ENCODE measurements around the gene VAMP4. TPM values are rescaled to one million over a fixed set of nuclear protein-coding genes. Genes with fewer than 3 reads are reported as not detected.
A peak's percentile ranks its signal among the peaks of the same experiment; 100 is the strongest.

The VAMP4 gene
- total RNA-seq, 1 donor from 2014 or later = 5.0 TPM

DNA sequence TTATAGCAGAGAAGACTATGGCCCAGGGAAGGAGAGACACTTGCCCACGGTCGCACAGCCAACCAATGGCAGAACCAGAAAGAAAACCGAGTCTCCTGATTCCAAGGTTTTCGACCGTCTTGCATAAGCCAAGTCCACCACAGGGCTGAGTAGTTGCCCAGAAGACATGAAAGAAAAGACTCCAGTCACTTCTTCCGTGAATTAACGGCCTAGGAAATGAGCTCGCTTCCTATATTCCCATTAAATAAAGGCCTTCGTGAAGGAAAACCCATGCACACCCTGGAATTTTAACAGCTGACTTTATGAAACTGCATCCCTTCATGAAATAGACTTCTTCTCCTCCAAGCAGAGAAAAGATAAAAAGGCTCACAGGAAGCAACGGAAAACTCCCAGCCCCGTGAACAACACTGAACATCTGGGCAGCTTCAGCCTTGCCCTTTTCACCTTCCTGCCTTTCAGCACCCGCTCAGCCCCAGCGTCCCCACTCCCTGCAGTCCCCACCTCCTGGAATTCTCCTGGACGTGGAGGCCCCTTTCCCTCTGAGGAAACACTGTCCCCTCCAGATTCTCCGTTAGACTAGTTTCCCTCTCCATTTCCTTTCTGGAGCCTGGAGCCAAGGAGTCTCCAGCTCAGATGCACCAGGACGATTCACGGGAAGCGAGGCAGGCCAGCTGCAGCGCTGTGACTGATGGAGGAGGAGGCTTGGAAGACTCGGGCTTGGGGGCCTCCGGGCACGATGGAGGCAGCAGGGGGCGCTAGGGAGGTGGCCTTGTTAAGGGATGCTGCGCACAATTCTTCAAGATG, 86.7 kb downstream of the VAMP4 start:
- TF ChIP-seq, protein P1, sequence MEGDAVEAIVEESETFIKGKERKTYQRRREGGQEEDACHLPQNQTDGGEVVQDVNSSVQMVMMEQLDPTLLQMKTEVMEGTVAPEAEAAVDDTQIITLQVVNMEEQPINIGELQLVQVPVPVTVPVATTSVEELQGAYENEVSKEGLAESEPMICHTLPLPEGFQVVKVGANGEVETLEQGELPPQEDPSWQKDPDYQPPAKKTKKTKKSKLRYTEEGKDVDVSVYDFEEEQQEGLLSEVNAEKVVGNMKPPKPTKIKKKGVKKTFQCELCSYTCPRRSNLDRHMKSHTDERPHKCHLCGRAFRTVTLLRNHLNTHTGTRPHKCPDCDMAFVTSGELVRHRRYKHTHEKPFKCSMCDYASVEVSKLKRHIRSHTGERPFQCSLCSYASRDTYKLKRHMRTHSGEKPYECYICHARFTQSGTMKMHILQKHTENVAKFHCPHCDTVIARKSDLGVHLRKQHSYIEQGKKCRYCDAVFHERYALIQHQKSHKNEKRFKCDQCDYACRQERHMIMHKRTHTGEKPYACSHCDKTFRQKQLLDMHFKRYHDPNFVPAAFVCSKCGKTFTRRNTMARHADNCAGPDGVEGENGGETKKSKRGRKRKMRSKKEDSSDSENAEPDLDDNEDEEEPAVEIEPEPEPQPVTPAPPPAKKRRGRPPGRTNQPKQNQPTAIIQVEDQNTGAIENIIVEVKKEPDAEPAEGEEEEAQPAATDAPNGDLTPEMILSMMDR (IDR thresholded peaks at IDR 0.05; ENCODE audit: insufficient read depth, low read length, severe bottlenecking) = peak; percentile 68
- FAIRE-seq (no peak), DNase-seq (ENCODE audit: low read depth) (peak; percentile 12)

DNA sequence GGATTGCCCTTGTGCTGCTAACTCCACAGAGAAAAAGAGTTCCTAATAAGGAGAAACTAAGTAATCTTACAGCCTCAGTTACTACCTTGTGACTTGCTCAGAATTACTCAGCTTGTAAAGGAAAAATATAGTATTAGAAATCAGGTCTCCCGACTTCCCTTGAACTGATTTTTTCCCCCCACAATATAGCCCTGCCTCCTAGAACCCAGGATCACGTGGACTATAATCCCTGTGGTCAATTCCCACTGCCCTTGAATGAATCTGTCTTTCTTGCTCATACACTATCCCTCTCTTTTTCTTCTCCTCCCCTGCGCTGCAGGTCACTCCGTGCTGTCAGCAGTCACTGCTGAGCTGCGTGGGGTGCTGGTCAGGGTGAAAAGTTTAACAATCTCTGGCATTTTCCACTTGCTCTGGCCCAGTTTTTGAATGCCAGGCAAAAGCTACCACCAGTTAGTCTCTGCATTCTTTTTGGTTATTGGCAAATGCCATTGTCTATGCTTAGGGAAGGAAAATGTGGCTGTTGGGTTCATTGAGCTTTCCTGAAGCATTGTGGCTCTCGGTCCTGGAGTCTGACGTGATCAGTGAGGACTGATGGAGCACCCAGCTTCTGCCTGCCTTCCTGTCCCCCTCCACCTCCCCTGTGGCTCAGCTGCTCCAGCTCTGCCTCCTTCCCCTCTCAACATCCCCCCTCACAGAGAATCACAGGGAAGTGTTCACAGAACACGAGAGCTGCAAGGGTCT, 87.5 kb downstream of the VAMP4 start:
- Histone ChIP-seq H3K4me3 (ENCODE audit: low read depth, low read length) (no peak overlapping the region), H3K36me3 (ENCODE audit: control insufficient read depth, insufficient read depth, low read length) (no peaks in the 10 kb centered on the region), H3K27me3 (ENCODE audit: control insufficient read depth, insufficient read depth, low read length) (no peaks in the 10 kb centered on the region)
- TF ChIP-seq, protein P1 (IDR thresholded peaks at IDR 0.05; ENCODE audit: insufficient read depth, low read length, severe bottlenecking) = no peak
- FAIRE-seq = no peak
- DNase-seq (ENCODE audit: low read depth) = no peak

More for the DNA sequence above, 86.7 kb downstream of the VAMP4 start:
- Histone ChIP-seq H3K4me3 (ENCODE audit: low read depth, low read length) (no peak overlapping the region), H3K36me3 (ENCODE audit: control insufficient read depth, insufficient read depth, low read length) (no peaks in the 10 kb centered on the region), H3K27me3 (ENCODE audit: control insufficient read depth, insufficient read depth, low read length) (no peaks in the 10 kb centered on the region)

DNA sequence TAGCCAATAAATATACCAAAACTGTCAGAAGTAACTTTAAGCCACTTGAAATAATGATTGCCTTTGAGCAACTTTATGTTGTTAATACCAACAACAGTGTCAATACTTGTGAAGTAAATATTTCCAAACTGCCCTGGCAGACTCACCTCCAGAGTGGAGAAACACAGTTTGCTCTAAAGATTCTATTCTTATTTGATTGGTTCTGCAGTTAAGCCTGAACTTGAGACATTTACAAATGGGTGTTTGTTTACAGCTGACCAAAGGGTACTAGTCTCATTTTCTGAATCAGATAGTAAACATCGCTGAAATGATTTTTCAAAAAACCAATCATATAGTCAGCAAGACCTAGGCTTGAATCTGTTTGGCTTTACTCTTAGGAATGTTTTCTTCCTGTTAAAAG, 88.1 kb downstream of the VAMP4 start:
- no peaks in the 10 kb centered on the region for H3K36me3 ChIP-seq (ENCODE audit: control insufficient read depth, insufficient read depth, low read length)
- H3K4me3 ChIP-seq (ENCODE audit: low read depth, low read length) = no peak overlapping the region
- FAIRE-seq (no peak), DNase-seq (ENCODE audit: low read depth) (no peak)
- TF ChIP-seq, protein P1 (IDR thresholded peaks at IDR 0.05; ENCODE audit: insufficient read depth, low read length, severe bottlenecking) = no peak
- H3K27me3 ChIP-seq (ENCODE audit: control insufficient read depth, insufficient read depth, low read length) = no peaks in the 10 kb centered on the region

DNA sequence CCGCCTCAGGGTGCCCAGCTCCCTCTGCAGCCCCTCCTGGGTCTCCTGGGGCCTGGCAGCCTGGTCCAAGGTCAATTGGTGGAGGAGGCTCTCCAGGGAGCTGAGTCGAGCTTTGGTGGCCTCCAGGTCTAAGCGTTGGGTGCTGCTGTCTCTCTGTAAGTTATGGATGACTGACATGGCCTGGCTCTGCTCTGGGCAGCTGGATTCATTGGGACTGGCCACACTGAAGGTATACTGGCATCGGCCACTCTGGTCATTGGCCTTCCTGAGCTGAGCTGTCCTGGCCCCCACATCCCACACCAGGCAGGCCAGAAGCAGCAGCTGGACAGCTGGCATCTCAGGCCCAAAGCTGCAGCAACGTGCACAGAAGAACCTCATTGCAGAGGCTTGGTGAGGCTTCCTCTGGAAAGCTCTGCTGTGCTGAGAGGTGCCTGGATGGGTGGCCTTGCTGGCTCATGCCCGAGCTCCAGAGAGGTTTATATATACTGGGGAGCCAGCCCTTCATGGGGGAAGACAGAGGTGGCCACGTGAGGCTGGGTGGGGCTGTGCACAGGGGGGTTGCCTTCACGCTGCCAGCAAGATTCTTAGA, 89.5 kb downstream of the VAMP4 start, which contains the start of gene MYOC:
MYOC (minus strand) TSS at position 455 of the 589 bp plus-strand sequence; CDS start at position 378, 77 bp downstream.
- no peaks in the 10 kb centered on the region for H3K27me3 ChIP-seq (ENCODE audit: control insufficient read depth, insufficient read depth, low read length)
- H3K36me3 ChIP-seq (ENCODE audit: control insufficient read depth, insufficient read depth, low read length) = no peaks in the 10 kb centered on the region
- no peak within 1 kb of the TSS for H3K4me3 ChIP-seq (ENCODE audit: low read depth, low read length)
- TF ChIP-seq, protein P1 (IDR thresholded peaks at IDR 0.05; ENCODE audit: insufficient read depth, low read length, severe bottlenecking) = no peak
- FAIRE-seq (no peak), DNase-seq (ENCODE audit: low read depth) (no peak)

Other genes starting within 250 kb of the VAMP4 start
- not detected in 2 replicates for gene MYOCOS, start 119.8 kb downstream of the VAMP4 start, total RNA-seq
- gene MYOC, start 89.4 kb downstream of the VAMP4 start, total RNA-seq = not detected in 2 replicates
- gene METTL13, start 39.6 kb upstream of the VAMP4 start, total RNA-seq = 28.3 and 30.8 TPM in 2 replicates
- 0.64 and 1.3 TPM in 2 replicates for gene DNM3, start 99.4 kb upstream of the VAMP4 start, total RNA-seq